Prostate gland (tissue), 2 donors: Measurements from ENCODE around the gene GRB10. TPM values are rescaled to one million over a fixed set of nuclear protein-coding genes. Genes with fewer than 3 reads are reported as not detected.

Source experiments
- DNase-seq: peaks from one replicate; pipeline ENCODE4 v3.0.0-alpha.2; 2019; ENCODE audit warnings: low spot score
- H3K27ac ChIP-seq, 2 donors: fragments of 200-600 bp; sonication (generic); 2 replicates each; pipeline ENCODE4 v1.5.1; 2017 to 2019
- H3K27me3 ChIP-seq: fragments of 200-600 bp; sonication (generic); replicated peaks from 2 replicates; pipeline ENCODE4 v1.5.1; 2019; ENCODE audit not compliant: insufficient read depth
- H3K36me3 ChIP-seq, 2 donors: fragments of 200-600 bp; sonication (generic); 1 replicate in 1 of 2; 2 replicates in 1 of 2; pipeline versions ENCODE4 v1.5.1 to v1.8.1; 2017 to 2019
- H3K4me1 ChIP-seq: fragments of 200-600 bp; sonication (generic); replicated peaks from 2 replicates; pipeline ENCODE4 v1.5.1; 2019
- H3K4me3 ChIP-seq, 2 donors: fragments of 200-600 bp; sonication (generic); 2 replicates each; pipeline ENCODE4 v1.5.1; 2017 to 2019
- H3K9me3 ChIP-seq: fragments of 200-600 bp; sonication (generic); 2 replicates; pipeline ENCODE4 v1.5.1; 2017
- POLR2A ChIP-seq: fragments of 450-650 bp; IDR thresholded peaks from one replicate; pipeline ENCODE4 v1.6.1; 2016; ENCODE audit warnings: antibody characterized with exemption, mild to moderate bottlenecking
- POLR2AphosphoS5 ChIP-seq: sonication (generic); formaldehyde crosslinking; IDR thresholded peaks from one replicate; pipeline ENCODE4 v1.6.1; 2017; ENCODE audit warnings: antibody characterized with exemption
- whole genome bisulfite sequencing: methylation state at CpG from one replicate; pipeline ENCODE4 v1.1.5; 2018; 5-methylcytosine and 5-hydroxymethylcytosine counted together
- intact Hi-C: fragments of 100-400 bp; cut with DNase I; formaldehyde crosslinking; loops from one replicate; pipeline ENCODE4 v1.14.2; 2022
- total RNA-seq, 2 donors: library from RNA; depleted of rRNA; stranded (reverse); fragments of >200 nt; gene quantifications; one replicate each; pipeline ENCODE4 v1.1.0, GENCODE V29; 2016
- TF ChIP-seq, protein P1 (sequence below), 4 experiments: fragments of 200-600 bp in 2 of 4; fragments of 450-650 bp in 2 of 4; sonication (generic) in 2 of 4; IDR thresholded peaks; 1 replicate in 3 of 4; 2 replicates in 1 of 4; pipeline ENCODE4 v1.5.1; 2016 to 2019; ENCODE audit warnings: antibody characterized with exemption in 4 of 4, mild to moderate bottlenecking in 2 of 4, moderate library complexity in 2 of 4

The GRB10 gene
- total RNA-seq, 2 donors from 2014 or later = 54.3 to 63.1 TPM

DNA sequence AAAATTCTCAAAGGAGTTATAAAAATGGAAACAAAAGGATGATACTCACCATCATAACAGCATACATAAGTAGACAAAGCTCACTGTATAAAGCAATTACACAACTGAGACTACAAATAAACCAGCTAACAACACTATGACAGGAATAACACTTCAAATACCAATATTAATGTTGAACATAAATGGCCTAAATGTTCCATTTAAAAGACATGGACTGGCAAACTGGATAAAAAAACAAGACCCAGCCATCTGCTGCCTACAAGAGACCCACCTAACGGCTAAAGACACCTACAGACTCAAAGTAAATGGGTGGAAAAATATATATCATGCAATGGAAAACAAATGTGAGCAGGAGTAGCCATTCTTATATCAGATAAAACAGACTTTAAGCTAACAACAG is 148.3 kb downstream of the GRB10 start:
- Histone ChIP-seq H3K4me3 (no peak overlapping the region), H3K27ac (no peak overlapping the region), H3K4me1 (no peaks in the 10 kb centered on the region), H3K9me3 (no peaks in the 10 kb centered on the region), H3K27me3 (no peaks in the 10 kb centered on the region), H3K36me3 (no peaks in the 10 kb centered on the region)
- WGBS = 96% methylated on average over 1 of the region's 1 CpG
- TF ChIP-seq POLR2A = no peak
- TF ChIP-seq, protein P1, sequence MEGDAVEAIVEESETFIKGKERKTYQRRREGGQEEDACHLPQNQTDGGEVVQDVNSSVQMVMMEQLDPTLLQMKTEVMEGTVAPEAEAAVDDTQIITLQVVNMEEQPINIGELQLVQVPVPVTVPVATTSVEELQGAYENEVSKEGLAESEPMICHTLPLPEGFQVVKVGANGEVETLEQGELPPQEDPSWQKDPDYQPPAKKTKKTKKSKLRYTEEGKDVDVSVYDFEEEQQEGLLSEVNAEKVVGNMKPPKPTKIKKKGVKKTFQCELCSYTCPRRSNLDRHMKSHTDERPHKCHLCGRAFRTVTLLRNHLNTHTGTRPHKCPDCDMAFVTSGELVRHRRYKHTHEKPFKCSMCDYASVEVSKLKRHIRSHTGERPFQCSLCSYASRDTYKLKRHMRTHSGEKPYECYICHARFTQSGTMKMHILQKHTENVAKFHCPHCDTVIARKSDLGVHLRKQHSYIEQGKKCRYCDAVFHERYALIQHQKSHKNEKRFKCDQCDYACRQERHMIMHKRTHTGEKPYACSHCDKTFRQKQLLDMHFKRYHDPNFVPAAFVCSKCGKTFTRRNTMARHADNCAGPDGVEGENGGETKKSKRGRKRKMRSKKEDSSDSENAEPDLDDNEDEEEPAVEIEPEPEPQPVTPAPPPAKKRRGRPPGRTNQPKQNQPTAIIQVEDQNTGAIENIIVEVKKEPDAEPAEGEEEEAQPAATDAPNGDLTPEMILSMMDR (IDR thresholded peaks at IDR 0.05) = no peak
- no peak for TF ChIP-seq POLR2AphosphoS5
- no peak for DNase-seq
- intact Hi-C loops = no loop called here

DNA sequence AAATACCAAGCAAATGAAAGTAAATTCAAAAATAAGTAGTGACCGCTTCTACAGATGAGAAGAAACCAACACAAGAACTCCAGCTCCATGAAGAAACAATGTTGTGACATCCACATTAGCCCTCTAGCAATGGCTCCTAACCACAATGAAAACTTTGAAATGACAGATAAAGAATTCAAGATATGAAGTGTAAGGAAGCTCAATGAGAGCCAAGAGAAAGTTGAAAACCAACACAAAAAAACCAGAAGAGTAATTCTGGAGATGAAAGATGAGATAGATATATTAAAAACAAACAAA is 149.3 kb downstream of the GRB10 start:
- H3K27me3 ChIP-seq = no peaks in the 10 kb centered on the region
- TF ChIP-seq POLR2A (no peak), POLR2AphosphoS5 (no peak)
- TF ChIP-seq, protein P1 (IDR thresholded peaks at IDR 0.05) = no peak
- no peak overlapping the region for H3K27ac ChIP-seq
- no peaks in the 10 kb centered on the region for H3K4me1 ChIP-seq
- intact Hi-C loops = no loop called here
- WGBS = 96% methylated on average over 1 of the region's 1 CpG
- no peaks in the 10 kb centered on the region for H3K9me3 ChIP-seq
- H3K36me3 ChIP-seq = no peaks in the 10 kb centered on the region
- DNase-seq = no peak
- H3K4me3 ChIP-seq = no peak overlapping the region

DNA sequence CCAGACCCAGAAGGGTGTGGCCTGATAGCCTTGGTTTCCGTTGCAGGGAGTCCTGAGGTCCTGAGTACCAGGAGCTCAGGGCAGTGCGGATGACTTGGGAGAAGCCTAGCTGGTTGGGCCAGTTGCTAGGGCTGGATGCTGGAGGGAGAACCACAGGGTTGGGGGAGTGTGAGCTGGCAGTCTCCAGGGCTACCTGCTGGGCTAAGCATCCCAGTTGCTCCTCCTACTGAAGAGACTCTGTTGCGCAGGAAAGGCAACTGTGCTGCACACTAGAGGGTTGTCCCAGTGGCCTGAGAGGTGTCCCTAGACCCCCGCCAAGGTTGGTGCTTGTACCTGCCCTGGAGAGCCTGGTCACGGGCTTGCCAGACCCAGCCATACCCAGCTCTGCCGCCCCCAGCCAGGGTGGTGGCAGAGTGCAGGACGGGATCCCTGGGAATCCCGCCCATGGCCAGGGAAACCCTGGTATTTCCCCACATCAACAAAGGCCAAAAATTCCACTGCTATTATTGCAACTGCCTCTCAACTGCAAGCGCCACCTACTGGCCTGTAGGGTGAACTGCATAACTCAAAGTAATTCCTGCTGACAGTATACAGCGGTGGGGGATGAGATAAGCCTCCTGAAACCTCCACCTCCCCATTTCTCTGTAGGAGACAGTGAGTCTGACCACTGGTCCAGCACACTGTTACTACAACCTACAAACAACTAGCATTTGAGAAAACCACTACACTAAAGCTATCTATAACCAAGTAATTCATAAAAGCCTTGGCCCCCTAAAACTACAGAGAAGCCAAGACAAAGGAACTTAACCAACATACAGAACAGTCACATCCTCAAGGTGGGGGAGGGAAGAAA is 149.9 kb downstream of the GRB10 start:
- DNase-seq = no peak
- intact Hi-C loops = no loop called here
- Histone ChIP-seq H3K27ac (no peak overlapping the region), H3K9me3 (no peaks in the 10 kb centered on the region), H3K27me3 (no peaks in the 10 kb centered on the region), H3K4me1 (no peaks in the 10 kb centered on the region), H3K36me3 (no peaks in the 10 kb centered on the region), H3K4me3 (no peak overlapping the region)
- TF ChIP-seq, protein P1 (IDR thresholded peaks at IDR 0.05) = peak; percentile 43 to 68 (median 48)
- no peak for TF ChIP-seq POLR2A
- WGBS = 91% methylated on average over 9 of the region's 10 CpGs

DNA sequence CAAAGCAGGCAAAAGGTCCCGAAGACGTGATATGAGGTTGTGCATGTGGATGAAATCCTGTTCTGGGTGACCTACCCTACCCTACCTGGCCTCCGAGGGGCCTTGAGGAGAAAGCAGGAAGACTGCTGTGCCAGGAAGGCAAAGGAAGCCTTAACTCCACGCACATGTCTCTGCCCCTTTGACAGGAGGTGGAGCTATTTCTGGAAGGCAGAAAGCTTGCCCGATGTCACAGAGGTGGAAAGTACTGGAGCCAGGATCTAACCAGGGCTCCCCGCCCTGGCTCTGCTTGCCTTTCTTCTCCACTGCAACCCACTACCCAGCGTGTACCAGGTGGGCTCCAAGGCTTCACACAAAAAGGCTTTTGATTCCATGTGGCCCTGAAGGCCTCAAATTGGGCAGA is 151.1 kb downstream of the GRB10 start:
- TF ChIP-seq POLR2AphosphoS5 = no peak
- TF ChIP-seq, protein P1 (IDR thresholded peaks at IDR 0.05) = no peak
- H3K4me1 ChIP-seq = no peaks in the 10 kb centered on the region
- no peaks in the 10 kb centered on the region for H3K36me3 ChIP-seq
- H3K27me3 ChIP-seq = no peaks in the 10 kb centered on the region
- H3K9me3 ChIP-seq = no peaks in the 10 kb centered on the region
- intact Hi-C loops = no loop called here
- 79% methylated on average over 7 of the region's 7 CpGs for WGBS
- no peak overlapping the region for H3K27ac ChIP-seq
- DNase-seq = no peak
- no peak overlapping the region for H3K4me3 ChIP-seq

DNA sequence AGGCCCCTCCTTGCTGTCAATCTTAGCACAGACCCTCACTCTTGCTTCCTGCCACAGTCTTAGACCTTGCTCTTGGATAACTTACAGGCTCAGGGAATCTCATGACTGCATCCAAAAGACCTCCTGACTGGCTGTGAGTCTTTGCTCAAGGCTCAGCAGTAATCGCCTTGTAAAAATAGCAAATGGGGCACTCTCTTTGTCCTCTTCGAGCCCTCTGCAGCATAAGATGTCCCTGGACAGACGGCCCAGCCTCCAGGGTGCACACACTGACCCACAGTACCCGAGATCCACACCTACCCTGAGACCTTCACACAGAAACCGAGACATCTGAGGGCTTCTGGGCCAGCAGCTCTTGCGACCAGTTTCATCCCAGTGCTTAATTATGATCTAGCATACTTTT is 151.6 kb downstream of the GRB10 start:
- H3K27me3 ChIP-seq = no peaks in the 10 kb centered on the region
- H3K36me3 ChIP-seq = no peaks in the 10 kb centered on the region
- no peaks in the 10 kb centered on the region for H3K4me1 ChIP-seq
- DNase-seq = no peak
- H3K27ac ChIP-seq = no peak overlapping the region
- TF ChIP-seq, protein P1 (IDR thresholded peaks at IDR 0.05) = no peak
- TF ChIP-seq POLR2A = no peak
- no peak for TF ChIP-seq POLR2AphosphoS5
- no peak overlapping the region for H3K4me3 ChIP-seq
- WGBS = 78% methylated on average over 6 of the region's 6 CpGs
- H3K9me3 ChIP-seq = no peaks in the 10 kb centered on the region
- intact Hi-C loops = no loop called here
